Activated T-cell treated with anti-CD3 and anti-CD28 coated beads for 1 hour (primary cell): ENCODE measurements around the gene ETV6.

Experiments
- DNase-seq: peaks from one replicate; pipeline ENCODE4 v3.0.0-alpha.2; 2020; ENCODE audit warnings: low read depth

Gene ETV6

DNA sequence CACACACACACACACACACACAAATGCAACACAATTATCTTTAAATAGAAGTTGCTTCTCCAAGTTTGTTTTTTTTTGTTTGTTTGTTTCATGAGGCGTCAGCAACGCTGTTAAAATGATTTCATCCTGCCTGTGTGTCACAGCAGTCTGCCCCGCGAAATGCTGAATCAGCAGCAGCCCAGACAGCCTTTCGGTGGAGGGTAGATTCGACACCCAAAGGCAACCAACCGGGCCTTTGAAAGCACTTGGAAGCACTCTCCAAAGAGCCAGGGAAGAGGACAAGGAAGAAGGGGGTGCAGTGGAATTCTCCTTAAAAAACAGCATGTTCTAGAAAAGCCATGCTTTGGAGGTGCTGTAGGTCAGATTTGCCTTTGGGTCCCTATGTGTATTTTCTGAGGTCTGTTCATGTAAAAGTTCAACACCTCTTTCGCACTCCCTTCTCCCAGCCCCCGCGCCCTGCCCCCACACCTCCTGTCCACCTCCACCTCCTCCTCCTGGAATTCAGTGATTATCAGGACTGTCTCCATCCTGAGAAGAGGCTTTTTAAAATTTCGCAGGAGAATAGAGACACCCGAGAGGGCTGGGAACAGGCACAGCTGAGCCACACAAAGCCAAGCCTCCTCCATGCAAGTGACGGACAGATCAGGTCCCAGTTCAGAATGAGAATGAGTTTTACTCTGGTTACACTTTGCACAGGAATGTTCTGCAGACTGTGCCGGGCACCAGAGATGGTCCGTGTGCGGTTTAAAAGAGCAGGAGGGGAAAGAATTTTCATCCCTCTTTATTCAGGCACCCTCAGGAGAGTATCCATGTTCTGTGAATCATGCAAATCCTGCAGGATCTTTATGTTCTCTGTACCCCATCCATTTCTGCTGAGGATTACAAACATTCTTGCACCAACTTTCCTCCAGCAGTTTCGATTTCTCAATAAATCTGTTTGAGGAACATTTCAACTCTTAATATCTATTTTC is 177.9 kb downstream of the ETV6 start:
- DNase-seq: no peak

GRCh38 chr12:11829764-11830194 is 180.3 kb downstream of the ETV6 start:
- no peak for DNase-seq

DNA sequence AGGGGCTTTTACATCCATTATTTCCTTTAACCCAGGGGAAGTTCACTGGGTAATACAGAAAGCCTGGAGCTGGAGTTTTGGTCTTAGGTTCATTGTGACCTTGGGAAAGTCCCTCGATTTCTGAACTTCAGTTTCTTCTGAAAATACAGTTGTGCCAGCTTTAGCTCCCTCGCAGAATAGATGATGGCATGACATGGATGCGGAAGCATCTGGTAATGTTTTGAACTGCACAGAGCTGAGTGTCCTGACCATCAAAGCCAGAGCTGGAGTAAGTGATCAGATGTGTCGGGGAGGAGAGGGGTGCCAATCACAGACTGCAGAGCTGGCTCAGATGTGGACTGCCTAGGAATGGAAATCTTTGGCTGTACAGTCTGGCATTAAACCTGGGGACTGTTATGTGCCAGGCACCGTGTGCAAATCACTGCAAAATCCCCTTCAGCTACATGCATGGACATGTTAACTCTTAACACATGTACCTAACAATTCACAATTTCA is 180.9 kb downstream of the ETV6 start:
- no peak for DNase-seq

DNA sequence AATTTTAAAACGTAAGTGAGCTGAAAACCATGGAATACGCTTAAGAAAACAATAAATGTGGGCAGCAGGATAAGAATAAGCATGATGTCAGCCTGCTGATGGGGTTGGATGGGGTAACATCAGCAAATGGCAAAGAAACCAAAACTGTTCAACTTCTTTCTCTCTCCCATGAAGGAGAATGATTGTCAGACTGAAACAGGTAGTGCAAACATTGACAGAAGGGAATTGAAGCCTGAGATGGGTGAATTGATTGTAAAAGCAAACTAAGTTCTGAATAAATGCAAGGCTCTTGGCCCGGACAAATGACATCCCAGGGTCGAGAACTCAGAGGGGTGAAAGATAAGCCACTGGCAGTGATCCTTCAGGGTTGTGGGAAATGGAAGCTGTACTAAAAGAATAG is 182.6 kb downstream of the ETV6 start:
- no peak for DNase-seq

- DNase-seq: no peak
Measured at GRCh38 chr12:11833174-11833895, 183.9 kb downstream of the ETV6 start.

DNA sequence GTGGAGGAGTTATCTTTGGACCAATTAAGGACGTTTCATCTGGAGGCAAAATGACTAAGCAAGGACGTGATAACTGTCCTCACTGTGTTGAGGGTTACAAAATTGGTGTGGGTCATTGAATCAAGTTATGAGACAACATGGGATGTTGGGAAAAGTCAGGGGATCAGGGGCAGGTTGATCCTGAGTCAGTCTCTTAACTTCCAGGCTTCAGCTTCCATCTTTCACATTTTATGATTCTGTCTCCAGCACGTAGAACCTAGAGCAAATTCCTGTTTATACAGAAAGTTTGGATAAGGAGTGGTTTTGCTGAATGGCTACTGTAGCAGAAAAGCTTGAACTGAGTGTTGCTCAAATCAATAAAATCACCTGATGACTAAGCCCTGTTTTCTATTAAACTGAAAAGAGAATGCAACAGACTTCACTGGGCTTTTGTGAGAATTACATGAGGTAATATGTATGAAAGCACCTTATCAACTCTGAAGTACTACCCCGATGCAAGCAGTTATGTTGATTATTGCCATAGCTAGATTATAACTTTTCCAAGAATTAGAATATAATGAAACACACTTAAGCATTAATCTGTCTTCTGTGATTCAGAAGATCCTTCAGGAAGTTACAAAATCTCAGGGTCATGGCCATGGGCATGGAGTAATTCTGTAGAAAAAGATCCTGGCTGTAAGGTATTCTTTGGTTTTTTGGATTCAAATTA is 184.8 kb downstream of the ETV6 start:
- DNase-seq: no peak

- DNase-seq: no peak
Measured at GRCh38 chr12:11834931-11835330, 185.5 kb downstream of the ETV6 start.

GRCh38 chr12:11836282-11837151 is 187.0 kb downstream of the ETV6 start:
- DNase-seq: no peak

GRCh38 chr12:11837216-11837934 is 187.9 kb downstream of the ETV6 start:
- DNase-seq: no peak

- DNase-seq: no peak
Measured at GRCh38 chr12:11838403-11838802, 188.9 kb downstream of the ETV6 start.

- DNase-seq: no peak
Measured at GRCh38 chr12:11839091-11839641, 189.7 kb downstream of the ETV6 start.

GRCh38 chr12:11840366-11840765 is 190.9 kb downstream of the ETV6 start:
- DNase-seq: no peak

DNA sequence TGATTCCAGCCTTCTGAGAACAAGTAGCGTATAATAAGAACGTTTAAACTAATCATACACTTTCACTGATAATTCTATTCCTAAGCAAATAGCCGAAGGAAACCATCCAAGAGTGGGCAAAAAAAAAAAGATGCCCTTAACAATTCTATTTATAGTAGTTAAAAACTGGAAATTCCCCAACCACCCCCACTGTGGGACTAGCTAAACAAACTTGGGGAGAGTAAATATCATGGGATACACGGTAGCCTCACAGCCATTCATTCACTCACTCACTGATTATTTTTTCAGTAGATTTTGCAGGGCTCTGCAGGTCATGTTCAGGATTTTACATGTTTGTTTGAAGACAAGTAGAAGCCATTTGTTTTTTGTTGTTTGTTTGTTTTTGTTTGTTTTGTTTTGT is 197.0 kb downstream of the ETV6 start:
- DNase-seq: no peak

GRCh38 chr12:11847539-11847938 is 198.1 kb downstream of the ETV6 start:
- no peak for DNase-seq

DNA sequence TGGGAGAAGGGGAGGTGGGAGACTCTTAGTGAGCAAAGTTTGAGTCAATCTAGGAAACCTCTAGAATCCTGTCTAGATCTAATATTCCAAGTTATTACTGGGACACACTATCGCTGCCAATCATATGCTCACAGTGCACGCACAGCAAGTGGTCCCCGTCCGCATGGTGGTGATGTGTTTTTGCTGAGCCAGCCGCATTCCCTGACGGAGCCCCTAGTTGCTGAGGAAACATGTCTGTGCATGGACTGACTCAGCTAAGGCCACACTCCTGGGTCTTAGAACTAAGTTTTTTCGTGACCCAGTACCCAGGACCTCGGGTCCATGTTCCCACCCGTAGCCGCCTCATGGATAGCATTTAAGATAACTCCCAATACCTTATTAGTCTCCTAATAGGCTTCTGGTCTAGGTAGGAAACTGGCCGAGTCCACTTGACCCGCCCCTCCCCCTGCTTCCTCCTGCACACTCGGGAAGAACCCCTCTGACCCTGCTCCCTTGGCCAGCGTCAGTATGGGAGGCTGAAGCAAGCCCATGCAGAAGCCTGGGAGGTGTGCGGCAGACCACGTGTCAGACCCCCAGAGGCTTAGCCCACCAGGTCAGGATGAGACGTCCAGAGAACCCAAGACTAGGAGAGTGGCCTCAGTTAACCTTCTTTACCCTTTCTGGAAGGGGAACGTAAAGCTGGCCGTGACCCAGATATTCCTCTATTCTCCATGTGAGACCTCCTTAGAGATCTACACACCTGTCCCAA is 200.5 kb downstream of the ETV6 start:
- DNase-seq: no peak

DNA sequence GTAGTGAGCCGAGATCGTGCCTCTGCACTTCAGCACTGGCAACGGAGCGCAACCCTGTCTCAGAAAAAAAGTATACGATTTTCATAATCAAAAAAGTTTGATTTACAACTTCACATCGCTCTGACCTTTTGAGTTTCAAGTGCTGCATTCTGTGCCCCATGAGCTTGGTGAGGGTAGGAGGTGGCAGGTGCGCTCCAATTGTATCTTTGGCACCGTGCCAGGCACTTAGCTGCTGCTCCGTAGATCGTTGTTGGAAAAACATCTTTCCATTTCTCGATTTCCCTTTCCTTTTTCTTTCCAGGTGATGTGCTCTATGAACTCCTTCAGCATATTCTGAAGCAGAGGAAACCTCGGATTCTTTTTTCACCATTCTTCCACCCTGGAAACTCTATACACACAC is 203.7 kb downstream of the ETV6 start:
- DNase-seq: no peak

DNA sequence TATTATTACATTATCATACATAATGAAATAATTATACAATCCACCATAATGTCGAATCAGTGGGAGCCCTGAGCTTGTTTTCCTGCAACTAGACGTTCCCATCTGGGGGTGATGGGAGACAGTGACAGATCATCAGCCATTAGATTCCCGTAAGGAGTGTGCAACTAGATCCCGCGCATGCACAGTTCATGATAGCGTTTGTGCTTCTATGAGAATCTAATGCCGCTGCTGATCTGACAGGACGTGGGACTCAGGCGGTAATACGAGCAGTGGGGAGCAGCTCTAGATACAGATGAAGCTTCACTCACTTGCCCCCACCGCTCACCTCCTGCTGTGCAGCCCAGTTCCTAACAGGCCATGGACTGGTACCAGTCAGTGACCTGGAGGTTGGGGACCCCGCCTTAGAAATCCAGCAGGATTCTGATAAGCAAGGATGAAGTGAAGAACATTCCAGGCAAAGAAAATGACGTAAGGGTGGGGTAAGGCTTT is 204.6 kb downstream of the ETV6 start:
- no peak for DNase-seq

- no peak for DNase-seq
Measured at GRCh38 chr12:11855983-11856374, 206.5 kb downstream of the ETV6 start.

DNA sequence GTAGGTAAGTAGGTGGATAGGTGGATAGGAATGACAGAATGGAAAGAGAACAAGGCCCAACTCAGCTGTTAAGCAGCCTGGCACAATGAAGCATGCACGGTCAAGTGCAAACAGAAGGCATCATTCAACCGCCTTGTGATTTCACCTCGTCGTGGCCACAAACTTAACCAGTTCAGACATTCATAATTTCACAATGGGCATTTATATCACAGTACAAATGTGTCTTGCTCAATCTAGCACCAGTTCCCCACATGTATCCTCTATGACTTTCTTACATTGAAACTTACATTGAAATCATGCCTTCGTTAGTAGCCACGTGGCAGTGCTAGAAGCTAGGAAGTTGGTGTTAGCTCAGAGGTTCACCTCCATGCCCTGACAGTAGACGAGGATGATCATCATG is 207.5 kb downstream of the ETV6 start:
- no peak for DNase-seq
